ENCODE data around the gene OS9. TPM values are rescaled to one million over a fixed set of nuclear protein-coding genes. Genes with fewer than 3 reads are reported as not detected.
A peak's percentile ranks its signal among the peaks of the same experiment; 100 is the strongest.
"Not testable (repeated sequence)": the region's sequence is repeated elsewhere in the genome, so short reads cannot be mapped to it uniquely, and the experiment has no call there.

The OS9 gene, protein sequence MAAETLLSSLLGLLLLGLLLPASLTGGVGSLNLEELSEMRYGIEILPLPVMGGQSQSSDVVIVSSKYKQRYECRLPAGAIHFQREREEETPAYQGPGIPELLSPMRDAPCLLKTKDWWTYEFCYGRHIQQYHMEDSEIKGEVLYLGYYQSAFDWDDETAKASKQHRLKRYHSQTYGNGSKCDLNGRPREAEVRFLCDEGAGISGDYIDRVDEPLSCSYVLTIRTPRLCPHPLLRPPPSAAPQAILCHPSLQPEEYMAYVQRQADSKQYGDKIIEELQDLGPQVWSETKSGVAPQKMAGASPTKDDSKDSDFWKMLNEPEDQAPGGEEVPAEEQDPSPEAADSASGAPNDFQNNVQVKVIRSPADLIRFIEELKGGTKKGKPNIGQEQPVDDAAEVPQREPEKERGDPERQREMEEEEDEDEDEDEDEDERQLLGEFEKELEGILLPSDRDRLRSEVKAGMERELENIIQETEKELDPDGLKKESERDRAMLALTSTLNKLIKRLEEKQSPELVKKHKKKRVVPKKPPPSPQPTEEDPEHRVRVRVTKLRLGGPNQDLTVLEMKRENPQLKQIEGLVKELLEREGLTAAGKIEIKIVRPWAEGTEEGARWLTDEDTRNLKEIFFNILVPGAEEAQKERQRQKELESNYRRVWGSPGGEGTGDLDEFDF
- total RNA-seq = 102 TPM
- long read RNA-seq, transcript OS9-202 (15 exons, 2,691 nt) = minor isoform, 93 of 352 reads
- long read RNA-seq, transcript OS9-220 (14 exons, 2,135 nt) = major isoform, 100 of 352 reads
- long read RNA-seq, transcript OS9-203 (14 exons, 2,457 nt) = minor isoform, 6 of 352 reads
- long read RNA-seq, transcript OS9-201 (14 exons, 2,505 nt) = minor isoform, 48 of 352 reads
- long read RNA-seq, partial matches to known transcripts = 35 of 352 reads
- long read RNA-seq, other reads (novel, unspliced or antisense) = 65 of 352 reads

DNA sequence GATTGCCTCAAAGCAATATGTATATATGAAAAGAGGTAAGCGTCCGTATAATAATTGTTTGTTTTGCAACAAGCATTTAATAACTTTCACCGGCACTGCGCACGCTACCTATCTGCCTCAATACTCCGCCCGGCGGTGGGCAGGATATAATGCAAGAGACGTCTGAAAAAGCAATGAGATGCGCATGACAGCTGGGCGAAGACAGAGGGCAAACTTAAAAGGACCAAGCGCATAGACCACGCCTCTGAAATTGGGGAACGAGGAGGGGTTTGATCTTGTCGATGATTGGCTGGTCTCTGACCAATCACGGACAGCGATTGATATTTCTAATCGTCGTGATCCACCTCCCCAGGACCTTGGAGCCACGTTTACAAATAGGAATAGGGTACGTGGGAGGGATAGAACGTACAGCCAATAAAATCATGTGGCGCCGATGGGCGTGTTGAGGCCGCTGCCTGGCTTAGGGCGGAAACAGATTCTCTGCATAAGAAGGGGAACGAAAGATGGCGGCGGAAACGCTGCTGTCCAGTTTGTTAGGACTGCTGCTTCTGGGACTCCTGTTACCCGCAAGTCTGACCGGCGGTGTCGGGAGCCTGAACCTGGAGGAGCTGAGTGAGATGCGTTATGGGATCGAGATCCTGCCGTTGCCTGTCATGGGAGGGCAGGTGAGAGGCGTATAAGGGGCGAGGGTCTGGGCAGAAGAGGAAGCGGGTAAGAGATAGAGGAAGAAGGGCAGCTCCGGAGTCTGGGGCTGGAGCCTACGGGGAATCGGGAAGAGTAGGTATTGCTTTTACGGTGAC is at the start of gene OS9:
Gene OS9, plus strand, starts transcription at position 474 of the 800 bp plus-strand sequence. Its CDS starts 30 bp downstream, at position 504.
- intact Hi-C loops (cut with DNase I) = no loop called here
- ATAC-seq (ENCODE audit: poor library complexity) (peak; percentile 98), DNase-seq (peak; percentile 96)

DNA sequence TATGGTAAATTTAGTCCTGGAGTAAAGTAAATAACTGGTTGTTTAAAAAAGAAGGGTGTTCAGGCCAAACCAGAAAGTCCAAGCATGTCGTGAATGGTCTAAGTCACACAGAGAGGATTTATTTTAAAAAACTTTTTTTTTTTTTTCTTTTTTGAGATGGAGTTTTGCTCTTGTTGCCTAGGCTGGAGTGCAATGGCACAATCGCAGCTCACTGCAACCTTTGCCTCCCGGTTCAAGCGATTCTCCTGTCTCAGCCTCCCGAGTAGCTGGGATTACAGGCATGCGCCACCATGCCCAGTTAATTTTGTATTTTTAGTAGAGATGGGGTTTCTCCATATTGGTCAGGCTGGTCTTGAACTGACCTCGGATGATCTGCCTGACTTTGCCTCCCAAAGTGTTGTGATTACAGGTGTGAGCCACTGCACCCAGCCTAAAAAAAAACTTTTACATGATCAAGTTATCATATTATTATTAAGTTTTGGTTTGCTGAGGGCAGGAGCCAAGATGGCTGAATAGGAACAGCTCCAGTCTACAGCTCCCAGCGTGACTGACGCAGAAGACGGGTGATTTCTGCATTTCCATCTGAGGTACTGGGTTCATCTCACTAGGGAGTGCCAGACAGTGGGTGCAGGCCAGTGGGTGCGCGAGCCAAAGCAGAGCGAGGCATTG is 47.8 kb upstream of the OS9 start:
- intact Hi-C loops (cut with DNase I); ATAC-seq (ENCODE audit: poor library complexity); DNase-seq: not testable (repeated sequence)

DNA sequence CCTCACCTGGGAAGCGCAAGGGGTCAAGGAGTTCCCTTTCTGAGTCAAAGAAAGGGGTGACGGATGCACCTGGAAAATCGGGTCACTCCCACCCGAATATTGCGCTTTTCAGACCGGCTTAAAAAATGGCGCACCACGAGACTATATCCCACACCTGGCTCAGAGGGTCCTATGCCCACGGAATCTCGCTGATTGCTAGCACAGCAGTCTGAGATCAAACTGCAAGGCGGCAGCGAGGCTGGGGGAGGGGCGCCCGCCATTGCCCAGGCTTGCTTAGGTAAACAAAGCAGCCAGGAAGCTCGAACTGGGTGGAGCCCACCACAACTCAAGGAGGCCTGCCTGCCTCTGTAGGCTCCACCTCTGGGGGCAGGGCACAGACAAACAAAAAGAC is 47.3 kb upstream of the OS9 start:
- DNase-seq; intact Hi-C loops (cut with DNase I); ATAC-seq (ENCODE audit: poor library complexity): not testable (repeated sequence)

DNA sequence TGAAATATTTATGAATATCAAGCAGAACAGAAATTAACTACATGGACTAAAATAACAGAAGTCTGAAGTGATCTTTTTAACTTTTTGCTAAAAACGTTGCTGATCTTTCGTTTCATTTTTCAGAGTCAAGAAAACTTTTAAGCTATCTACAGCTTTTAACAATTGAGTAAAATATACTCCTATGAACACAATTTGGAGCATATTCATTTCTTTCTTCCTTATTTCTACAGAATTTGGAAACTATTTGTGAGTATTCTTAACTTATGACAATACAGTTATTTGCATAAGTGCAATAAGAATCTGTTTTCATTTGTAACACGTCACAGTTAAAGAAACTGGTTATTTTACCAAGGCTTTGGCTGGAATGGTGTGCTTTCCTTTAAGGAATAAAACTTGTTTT is 39.9 kb upstream of the OS9 start:
- DNase-seq (no peak), ATAC-seq (ENCODE audit: poor library complexity) (no peak)
- intact Hi-C loops (cut with DNase I) = no loop called here

DNA sequence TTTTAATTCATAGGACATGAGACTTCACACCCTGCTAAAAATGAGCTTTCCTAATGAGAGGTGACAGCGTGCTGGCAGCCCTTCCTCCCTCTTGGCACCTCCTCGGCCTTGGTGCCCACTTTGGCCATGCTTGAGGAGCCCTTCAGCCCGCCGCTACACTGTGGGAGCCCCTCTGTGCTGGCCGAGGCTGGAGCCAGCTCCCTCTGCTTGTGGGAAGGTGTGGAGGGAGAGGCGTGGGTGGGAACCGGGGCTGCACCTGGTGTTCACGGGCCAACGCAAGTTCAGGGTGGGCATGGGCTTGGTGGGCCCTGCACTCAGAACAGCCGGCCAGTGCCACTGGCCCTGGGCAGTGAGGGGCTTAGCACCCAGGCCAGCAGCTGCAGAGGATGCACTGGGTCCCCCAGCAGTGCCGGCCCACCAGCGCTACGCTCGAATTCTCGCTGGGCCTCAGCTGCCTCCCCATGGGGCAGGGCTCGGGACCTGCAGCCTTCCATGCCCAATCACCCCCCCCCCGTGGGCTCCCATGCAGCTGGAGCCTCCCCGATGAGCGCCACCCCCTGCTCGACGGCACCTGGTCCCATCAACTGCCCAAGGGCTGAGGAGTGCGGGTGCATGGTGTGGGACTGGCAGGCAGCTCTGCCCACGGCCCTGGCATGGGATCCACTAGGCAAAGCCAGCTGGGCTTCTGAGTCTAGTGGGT is 38.2 kb upstream of the OS9 start:
- intact Hi-C loops (cut with DNase I) = no loop called here
- no peak for ATAC-seq (ENCODE audit: poor library complexity)
- DNase-seq = no peak

DNA sequence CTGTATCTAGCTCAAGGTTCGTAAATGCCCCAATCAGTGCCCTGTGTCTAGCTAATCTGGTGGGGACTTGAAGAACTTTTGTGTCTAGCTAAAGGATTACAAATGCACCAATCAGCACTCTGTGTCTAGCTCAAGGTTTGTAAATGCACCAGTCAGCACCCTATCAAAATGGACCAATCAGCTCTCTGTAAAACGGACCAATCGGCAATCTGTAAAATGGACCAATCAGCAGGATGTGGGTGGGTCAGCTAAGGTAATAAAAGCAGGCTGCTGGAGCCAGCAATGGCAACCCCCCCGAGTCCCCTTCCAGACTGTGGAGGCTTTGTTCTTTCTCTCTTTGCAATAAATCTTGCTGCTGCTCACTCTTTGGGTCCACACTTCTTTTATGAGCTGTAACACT is 37.5 kb upstream of the OS9 start:
- DNase-seq; intact Hi-C loops (cut with DNase I); ATAC-seq (ENCODE audit: poor library complexity): not testable (repeated sequence)

DNA sequence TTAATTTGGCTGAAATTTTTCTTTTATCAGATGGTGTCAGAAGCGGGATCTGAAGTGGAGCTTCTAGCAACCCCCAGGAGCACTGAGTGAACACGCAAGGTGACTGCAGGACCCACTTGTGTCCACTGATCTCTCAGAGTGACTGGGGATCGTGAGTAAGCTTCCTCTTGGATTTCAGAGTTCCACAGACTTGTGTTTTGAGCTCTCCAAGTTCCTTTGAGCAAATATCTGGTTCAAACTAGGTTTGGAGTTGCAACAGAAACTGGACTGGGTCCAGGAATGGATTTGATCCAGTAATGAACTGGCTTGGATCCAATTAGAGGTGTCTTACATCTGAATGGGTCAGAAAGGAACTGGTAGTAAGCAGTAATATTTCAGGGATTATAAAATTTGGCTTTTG is 36.2 kb upstream of the OS9 start:
- DNase-seq (no peak), ATAC-seq (ENCODE audit: poor library complexity) (peak; percentile 43)
- intact Hi-C loops (cut with DNase I) = no loop called here

DNA sequence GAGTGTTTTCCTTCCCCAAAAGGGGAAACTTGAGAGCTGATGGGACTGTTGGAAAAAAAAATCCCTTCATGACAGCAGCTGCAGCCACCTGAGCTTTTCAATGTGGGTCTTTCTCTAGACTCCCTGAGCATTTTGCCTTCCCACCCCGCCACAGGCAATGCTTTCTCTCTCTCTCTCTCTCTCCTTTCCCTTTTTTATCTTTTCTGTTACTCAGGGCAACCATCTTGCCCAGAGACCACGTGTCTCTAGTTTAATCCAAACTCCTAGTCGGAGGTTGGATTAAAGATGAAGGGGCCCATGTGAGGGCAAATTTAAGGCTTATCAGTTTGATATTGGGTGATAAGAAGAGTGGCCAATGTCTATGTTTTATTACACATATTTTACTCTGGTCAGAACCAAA is 35.0 kb upstream of the OS9 start:
- DNase-seq = no peak

DNA sequence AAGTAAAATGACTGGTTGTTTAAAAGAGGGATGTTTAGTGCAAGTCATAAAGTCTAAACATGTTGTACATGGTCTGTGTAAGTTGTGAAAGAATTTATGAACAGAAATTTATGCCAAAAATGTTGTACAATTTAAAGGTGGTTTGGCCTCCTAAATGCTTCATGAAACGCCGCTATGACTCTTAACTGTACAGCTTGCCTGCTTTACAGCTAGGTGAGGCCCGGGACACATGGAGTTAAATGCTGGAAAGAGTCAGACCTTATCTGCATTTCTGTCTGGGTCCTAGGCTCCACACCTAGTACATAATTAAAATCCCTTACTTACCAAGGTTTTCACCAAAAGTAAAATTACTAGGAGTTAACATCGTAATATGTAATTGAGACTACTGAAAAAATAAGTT is 32.6 kb upstream of the OS9 start:
- ATAC-seq (ENCODE audit: poor library complexity) = no peak
- DNase-seq = no peak
- intact Hi-C loops (cut with DNase I) = no loop called here

More for the DNA sequence above, 35.0 kb upstream of the OS9 start:
- ATAC-seq (ENCODE audit: poor library complexity) = no peak
- intact Hi-C loops (cut with DNase I) = no loop called here

DNA sequence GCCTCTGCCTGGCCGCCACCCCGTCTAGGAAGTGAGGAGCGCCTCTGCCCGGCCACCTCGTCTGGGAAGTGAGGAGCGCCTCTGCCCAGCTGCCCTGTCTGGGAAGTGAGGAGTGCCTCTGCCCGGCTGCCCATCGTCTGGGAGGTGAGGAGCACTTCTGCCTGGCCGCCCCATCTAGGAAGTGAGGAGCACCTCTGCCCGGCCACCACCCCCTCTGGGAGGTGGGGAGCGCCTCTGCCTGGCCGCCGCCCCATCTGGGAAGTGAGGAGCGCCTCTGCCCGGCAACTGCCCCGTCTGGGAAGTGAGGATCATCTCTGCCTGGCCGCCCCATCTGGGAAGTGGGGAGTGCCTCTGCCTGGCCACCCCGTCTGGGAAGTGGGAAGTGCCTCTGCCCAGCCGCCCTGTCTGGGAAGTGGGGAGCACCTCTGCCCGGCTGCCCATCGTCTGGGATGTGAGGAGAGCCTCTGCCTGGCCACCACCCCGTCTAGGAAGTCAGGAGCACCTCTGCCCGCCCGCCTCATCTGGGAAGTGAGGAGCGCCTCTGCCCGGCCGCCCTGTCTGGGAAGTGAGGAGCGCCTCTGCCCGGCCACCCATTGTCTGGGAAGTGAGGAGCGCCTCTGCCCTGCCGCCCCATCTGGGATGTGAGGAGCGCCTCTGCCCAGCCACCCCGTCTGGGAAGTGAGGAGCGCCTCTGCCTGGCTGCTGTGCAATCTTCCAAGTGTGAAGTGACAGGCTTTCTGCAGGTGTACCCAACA is 28.7 kb upstream of the OS9 start:
- intact Hi-C loops (cut with DNase I); ATAC-seq (ENCODE audit: poor library complexity); DNase-seq: not testable (repeated sequence)

DNA sequence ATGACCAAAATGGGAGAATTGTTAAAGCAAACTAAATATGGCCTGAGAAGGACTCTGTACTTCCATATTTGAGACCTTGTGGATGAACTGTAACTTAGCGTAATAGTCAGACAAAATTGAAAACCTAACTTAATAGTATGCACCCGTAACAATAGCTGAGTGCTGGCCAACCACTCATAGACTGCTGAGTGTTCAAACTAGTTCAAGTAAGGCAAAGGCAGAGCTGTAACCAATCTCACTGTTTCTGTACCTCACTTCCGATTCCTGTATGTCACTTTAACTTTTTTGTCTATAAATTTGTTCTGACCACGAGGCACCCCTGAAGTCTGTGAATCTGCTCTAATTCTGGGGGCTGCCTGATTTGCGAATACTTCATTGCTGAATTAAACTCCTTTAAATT is 27.0 kb upstream of the OS9 start:
- DNase-seq = no peak
- intact Hi-C loops (cut with DNase I) = no loop called here
- ATAC-seq (ENCODE audit: poor library complexity) = no peak

DNA sequence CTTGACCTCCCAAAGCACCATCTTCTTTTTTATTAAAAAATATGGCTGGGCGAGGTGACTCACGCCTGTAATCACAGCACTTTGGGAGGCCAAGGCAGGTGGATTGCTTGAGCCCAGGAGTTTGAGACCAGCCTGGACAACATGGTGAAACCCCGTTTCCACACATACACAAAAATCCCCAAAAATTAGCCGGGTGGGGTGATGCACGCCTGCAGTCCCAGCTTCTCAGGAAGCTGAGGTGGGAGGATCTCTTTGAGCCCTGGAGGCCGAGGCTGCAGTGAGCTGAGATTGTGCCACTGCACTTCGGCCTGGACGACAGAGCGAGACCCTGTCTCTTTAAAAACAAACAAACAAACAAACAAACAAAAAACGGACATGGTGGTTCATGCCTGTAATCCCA is 24.2 kb upstream of the OS9 start:
- DNase-seq; intact Hi-C loops (cut with DNase I); ATAC-seq (ENCODE audit: poor library complexity): not testable (repeated sequence)

DNA sequence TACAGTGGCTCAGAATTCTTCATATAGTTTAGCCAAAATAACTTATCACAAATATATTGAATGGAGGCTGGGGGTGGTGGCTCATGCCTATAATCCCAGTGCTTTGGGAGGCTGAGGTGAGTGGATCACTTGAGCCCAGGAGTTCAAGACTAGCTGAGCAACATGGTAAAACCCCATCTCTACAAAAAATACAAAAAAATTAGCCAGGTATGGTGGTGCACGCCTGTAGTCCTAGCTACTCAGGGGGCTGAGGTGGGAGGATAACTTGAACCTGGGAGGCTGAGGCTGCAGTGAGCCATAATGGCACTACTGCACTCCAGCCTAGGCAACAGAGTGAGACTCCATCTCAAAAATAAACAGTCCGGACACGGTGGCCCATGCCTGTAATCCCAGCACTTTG is 22.1 kb upstream of the OS9 start:
- ATAC-seq (ENCODE audit: poor library complexity); DNase-seq; intact Hi-C loops (cut with DNase I): not testable (repeated sequence)

DNA sequence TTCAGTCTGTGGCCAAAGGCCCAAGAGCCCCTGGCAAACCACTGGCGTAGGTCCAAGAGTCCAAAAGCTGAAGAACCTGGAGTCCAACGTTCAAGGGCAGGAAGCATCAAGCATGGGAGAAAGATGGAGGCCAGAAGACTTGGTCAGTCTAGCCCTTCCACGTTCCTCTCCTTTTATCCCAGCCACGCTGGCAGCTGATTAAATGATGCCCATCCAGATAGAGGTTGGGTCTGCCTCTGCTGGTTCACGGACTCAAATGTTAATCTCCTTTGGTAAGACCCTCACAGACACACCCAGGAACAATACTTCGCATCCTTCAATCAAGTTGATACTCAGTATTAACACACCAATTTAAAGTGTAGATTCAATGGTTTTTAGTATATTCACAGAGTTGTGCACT is 21.1 kb upstream of the OS9 start:
- intact Hi-C loops (cut with DNase I) = no loop called here
- no peak for DNase-seq
- ATAC-seq (ENCODE audit: poor library complexity) = no peak

DNA sequence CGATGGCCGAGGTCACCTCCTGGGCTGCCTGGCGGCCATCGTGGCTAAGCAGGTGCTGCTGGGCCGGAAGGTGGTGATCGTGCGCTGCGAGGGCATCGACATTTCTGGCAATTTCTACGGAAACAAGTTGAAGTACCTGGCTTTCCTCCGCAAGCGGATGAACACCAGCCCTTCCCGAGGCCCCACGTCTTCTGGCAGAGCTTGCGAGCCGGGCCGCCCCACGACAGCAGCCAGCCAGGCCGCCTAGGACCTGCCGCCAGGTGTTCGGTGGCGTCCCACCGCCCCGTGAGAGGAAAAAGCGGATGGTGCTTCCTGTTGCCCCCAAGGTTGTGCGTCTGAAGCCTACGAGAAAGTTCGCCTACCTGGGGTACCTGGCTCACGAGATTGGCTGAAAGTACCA is 19.2 kb upstream of the OS9 start:
- ATAC-seq (ENCODE audit: poor library complexity) (no peak), DNase-seq (no peak)
- intact Hi-C loops (cut with DNase I) = no loop called here

DNA sequence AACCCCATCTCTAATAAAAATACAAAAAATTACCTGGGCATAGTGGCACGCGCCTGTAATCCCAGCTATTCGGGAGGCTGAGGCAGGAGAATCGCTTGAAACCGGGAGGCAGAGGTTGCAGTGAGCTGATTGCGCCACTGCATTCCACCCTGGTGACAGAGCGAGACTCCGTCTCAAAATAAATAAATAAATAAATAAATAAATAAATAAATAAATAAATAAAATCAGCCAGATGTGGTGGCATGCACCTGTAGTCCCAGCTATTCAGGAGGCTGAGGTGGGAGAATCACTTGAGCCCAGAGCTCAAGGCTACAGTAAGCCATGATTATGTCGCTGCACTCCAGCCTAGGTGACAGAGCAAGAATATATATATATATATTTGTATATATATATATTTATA is 16.0 kb upstream of the OS9 start:
- intact Hi-C loops (cut with DNase I); ATAC-seq (ENCODE audit: poor library complexity); DNase-seq: not testable (repeated sequence)

DNA sequence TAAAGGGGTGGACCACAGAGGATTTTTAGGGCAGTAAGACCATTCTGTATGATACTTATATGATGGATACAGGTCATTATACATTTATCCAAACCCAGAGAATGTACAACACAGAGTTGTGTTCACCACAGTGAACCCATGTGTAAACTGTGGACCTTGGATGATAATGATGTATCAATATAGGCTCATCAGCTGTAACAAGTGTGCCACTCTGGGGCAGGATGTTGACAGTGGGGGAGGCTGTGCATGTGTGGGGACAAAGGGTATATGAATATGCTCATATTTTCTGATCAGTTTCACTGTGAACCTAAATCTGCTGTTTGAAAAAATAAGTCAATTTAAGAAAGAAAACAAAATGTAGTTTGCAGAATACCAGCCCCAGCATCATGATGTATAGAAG is 14.2 kb upstream of the OS9 start:
- no peak for ATAC-seq (ENCODE audit: poor library complexity)
- DNase-seq = no peak
- intact Hi-C loops (cut with DNase I) = no loop called here

Measured in Right ventricle myocardium superior (tissue), 1 donor.